ENCODE measurements around the gene DYRK1A. TPM values are rescaled to one million over a fixed set of nuclear protein-coding genes. Genes with fewer than 3 reads are reported as not detected.

Gene DYRK1A
- total RNA-seq, 1 experiment from 2014 or later, result 48.7 TPM

GRCh38 chr21:37535672-37536071, 169.1 kb downstream of the DYRK1A start:
- no TSS peak for BruUV-seq (replicated peaks)
- H3K4me3 ChIP-seq (ENCODE audit: low read length), result no peak overlapping the region
- intact Hi-C loops (cut with micrococcal nuclease), result no loop called here
- DNase-seq (no peak), ATAC-seq (no peak)
- peaks cover 4% of the 10 kb centered on the region for H3F3A ChIP-seq (ENCODE audit: low read length, unreplicated experiment)
- no peak overlapping the region for H3K4me2 ChIP-seq (ENCODE audit: low read length)
- no peaks in the 10 kb centered on the region for H3K36me3 ChIP-seq (ENCODE audit: low read depth, low read length)
- no peak for TF ChIP-seq CTCF (conservative IDR thresholded peaks at IDR 0.05; ENCODE audit: low read depth, low read length)
- no peak for TF ChIP-seq EZH2phosphoT487 (IDR thresholded peaks at IDR 0.05; ENCODE audit: borderline replicate concordance, low read length)
- no peak for TF ChIP-seq EZH2 (IDR thresholded peaks at IDR 0.05; ENCODE audit: low read length, unreplicated experiment)
- H3K9me3 ChIP-seq (ENCODE audit: low read length), result no peaks in the 10 kb centered on the region
- no peak overlapping the region for H2AFZ ChIP-seq (ENCODE audit: low read length)
- no peaks in the 10 kb centered on the region for H3K9me2 ChIP-seq (replicated peaks; ENCODE audit: low read length)
- H3K79me2 ChIP-seq (ENCODE audit: low read length), result no peaks in the 10 kb centered on the region
- no peak overlapping the region for H3K27ac ChIP-seq (ENCODE audit: low read length)
- no peaks in the 10 kb centered on the region for H4K20me1 ChIP-seq (ENCODE audit: low read length)
- no peaks in the 10 kb centered on the region for H3K27me3 ChIP-seq (ENCODE audit: low read length)
- peaks cover 29% of the 10 kb centered on the region for H3K4me1 ChIP-seq (ENCODE audit: insufficient read depth, low read length)
- ChIA-PET POLR2A (ENCODE audit: unreplicated experiment) (no interaction called here), CTCF (no interaction called here)
- no peak overlapping the region for H3K9ac ChIP-seq (ENCODE audit: low read length)

GRCh38 chr21:37536616-37537278, 170.2 kb downstream of the DYRK1A start:
- H2AFZ ChIP-seq (ENCODE audit: low read length), result no peak overlapping the region
- H3F3A ChIP-seq (ENCODE audit: low read length, unreplicated experiment), result peaks cover 4% of the 10 kb centered on the region
- ATAC-seq, result no peak
- ChIA-PET CTCF (no interaction called here), POLR2A (ENCODE audit: unreplicated experiment) (no interaction called here)
- no peak overlapping the region for H3K4me3 ChIP-seq (ENCODE audit: low read length)
- H3K79me2 ChIP-seq (ENCODE audit: low read length), result no peaks in the 10 kb centered on the region
- no peak overlapping the region for H3K4me2 ChIP-seq (ENCODE audit: low read length)
- no peak for DNase-seq
- no peaks in the 10 kb centered on the region for H3K27me3 ChIP-seq (ENCODE audit: low read length)
- no peak overlapping the region for H3K9ac ChIP-seq (ENCODE audit: low read length)
- peaks cover 20% of the 10 kb centered on the region for H3K4me1 ChIP-seq (ENCODE audit: insufficient read depth, low read length)
- no peaks in the 10 kb centered on the region for H3K9me2 ChIP-seq (replicated peaks; ENCODE audit: low read length)
- BruUV-seq (replicated peaks), result no TSS peak
- H4K20me1 ChIP-seq (ENCODE audit: low read length), result no peaks in the 10 kb centered on the region
- no peaks in the 10 kb centered on the region for H3K36me3 ChIP-seq (ENCODE audit: low read depth, low read length)
- intact Hi-C loops (cut with micrococcal nuclease), result no loop called here
- no peaks in the 10 kb centered on the region for H3K9me3 ChIP-seq (ENCODE audit: low read length)
- TF ChIP-seq EZH2 (IDR thresholded peaks at IDR 0.05; ENCODE audit: low read length, unreplicated experiment) (no peak), CTCF (conservative IDR thresholded peaks at IDR 0.05; ENCODE audit: low read depth, low read length) (no peak), EZH2phosphoT487 (IDR thresholded peaks at IDR 0.05; ENCODE audit: borderline replicate concordance, low read length) (no peak)
- no peak overlapping the region for H3K27ac ChIP-seq (ENCODE audit: low read length)

GRCh38 chr21:37537391-37537996, 170.9 kb downstream of the DYRK1A start:
- Histone ChIP-seq H3K4me1 (ENCODE audit: insufficient read depth, low read length) (peaks cover 16% of the 10 kb centered on the region), H4K20me1 (ENCODE audit: low read length) (no peaks in the 10 kb centered on the region), H2AFZ (ENCODE audit: low read length) (no peak overlapping the region), H3K4me2 (ENCODE audit: low read length) (no peak overlapping the region), H3K9me2 (replicated peaks; ENCODE audit: low read length) (no peaks in the 10 kb centered on the region), H3K9me3 (ENCODE audit: low read length) (no peaks in the 10 kb centered on the region), H3K9ac (ENCODE audit: low read length) (no peak overlapping the region), H3K79me2 (ENCODE audit: low read length) (no peaks in the 10 kb centered on the region), H3F3A (ENCODE audit: low read length, unreplicated experiment) (peaks cover 4% of the 10 kb centered on the region), H3K4me3 (ENCODE audit: low read length) (no peak overlapping the region), H3K36me3 (ENCODE audit: low read depth, low read length) (no peaks in the 10 kb centered on the region), H3K27me3 (ENCODE audit: low read length) (no peaks in the 10 kb centered on the region), H3K27ac (ENCODE audit: low read length) (no peak overlapping the region)
- no peak for DNase-seq
- TF ChIP-seq EZH2 (IDR thresholded peaks at IDR 0.05; ENCODE audit: low read length, unreplicated experiment) (no peak), EZH2phosphoT487 (IDR thresholded peaks at IDR 0.05; ENCODE audit: borderline replicate concordance, low read length) (no peak), CTCF (conservative IDR thresholded peaks at IDR 0.05; ENCODE audit: low read depth, low read length) (no peak)
- no peak for ATAC-seq
- CTCF ChIA-PET, result no interaction called here
- no TSS peak for BruUV-seq (replicated peaks)
- POLR2A ChIA-PET (ENCODE audit: unreplicated experiment), result no interaction called here
- intact Hi-C loops (cut with micrococcal nuclease), result no loop called here
